H1 (cell line): ENCODE results near the gene RSF1. TPM values are rescaled to one million over a fixed set of nuclear protein-coding genes. Genes with fewer than 3 reads are reported as not detected.

Experiments
- ATF2 ChIP-seq: IDR thresholded peaks from 2 replicates; pipeline ENCODE4 v1.6.1; 2012; ENCODE audit warnings: low read length, inconsistent platforms
- CBX8 ChIP-seq: fragments of 300-800, 300-1000 bp; sonication (generic); IDR thresholded peaks from 2 replicates; pipeline ENCODE4 v1.7.1; 2016; ENCODE audit warnings: low read depth, low read length, borderline replicate concordance
- CHD7 ChIP-seq: fragments of 300-600 bp; sonication (generic); IDR thresholded peaks from 2 replicates; pipeline ENCODE4 v1.7.1; 2012; ENCODE audit warnings: low read length, moderate library complexity, mild to moderate bottlenecking, inconsistent platforms; ENCODE audit not compliant: insufficient replicate concordance
- FOSL1 ChIP-seq: IDR thresholded peaks from 2 replicates; pipeline ENCODE4 v1.6.1; 2011; ENCODE audit warnings: mild to moderate bottlenecking, low read depth, low read length, moderate library complexity; ENCODE audit not compliant: insufficient read depth
- POLR2AphosphoS5 ChIP-seq: IDR thresholded peaks from 2 replicates; pipeline ENCODE4 v1.6.1; 2011; ENCODE audit warnings: low read depth, low read length
- SUZ12 ChIP-seq: fragments of 200-600 bp; sonication (generic); IDR thresholded peaks from 2 replicates; pipeline ENCODE4 v1.6.1; 2012; ENCODE audit warnings: mild to moderate bottlenecking, inconsistent platforms, low read length, moderate library complexity, mixed read lengths
- polyA plus RNA-seq, 7 experiments: library from polyadenylated mRNA; depleted of rRNA in 3 of 7; stranded (reverse) in 5 of 7; unstranded in 2 of 7; fragments of >200 nt in 5 of 7; fragments of 200-250 nt in 2 of 7; gene quantifications; 1 replicate in 5 of 7; 2 replicates in 1 of 7; 4 replicates in 1 of 7; pipeline versions ENCODE4 v1.2.1 to v1.2.3, GENCODE V29; 2011 to 2013; ENCODE audit warnings: missing spikeins in 2 of 7, mixed read lengths in 2 of 7
- total RNA-seq: library from RNA; stranded (reverse); fragmentation: NEBNext Ultra II Directional; extraction: Animal tissue kit (Norgen Biotek cat#: 25700); gene quantifications from 2 replicates; pipeline ENCODE4 v1.2.1, GENCODE V29; 2021

RSF1 gene
- total and polyA plus RNA-seq, 2 of the 8 experiments (the other 6 are each of a cell fraction or from before 2014, with no cell fraction given): 17.8 to 87.9 TPM

GRCh38 chr11:77842441-77843121 lies 22.1 kb upstream of the RSF1 start (continued):
- no peak for TF ChIP-seq CHD7
- TF ChIP-seq ATF2: no peak
- no peak for TF ChIP-seq FOSL1
- TF ChIP-seq SUZ12: no peak
- TF ChIP-seq CBX8: no peak
- no peak for TF ChIP-seq POLR2AphosphoS5
